T-helper 9 cell (primary cell): ENCODE measurements around the gene C4orf50.

Experiments used
- DNase-seq: peaks from one replicate; pipeline ENCODE4 v3.0.0-alpha.2; 2020

C4orf50 gene

GRCh38 chr4:5940470-5941203, 77.6 kb downstream of the C4orf50 start:
- no peak for DNase-seq

- DNase-seq, result no peak
Measured at GRCh38 chr4:5933996-5934831, 84.0 kb downstream of the C4orf50 start.

- no peak for DNase-seq
Measured at GRCh38 chr4:5933116-5933515, 85.1 kb downstream of the C4orf50 start.

- DNase-seq, result no peak
Measured at GRCh38 chr4:5932035-5932568, 86.1 kb downstream of the C4orf50 start.

GRCh38 chr4:5931526-5931925, 86.7 kb downstream of the C4orf50 start:
- no peak for DNase-seq

- no peak for DNase-seq
Measured at GRCh38 chr4:5930876-5931275, 87.4 kb downstream of the C4orf50 start.

GRCh38 chr4:5930456-5930855, 87.8 kb downstream of the C4orf50 start:
- DNase-seq, result no peak

GRCh38 chr4:5928844-5929420, 89.3 kb downstream of the C4orf50 start:
- no peak for DNase-seq

GRCh38 chr4:5928274-5928673, 90.0 kb downstream of the C4orf50 start:
- no peak for DNase-seq

GRCh38 chr4:5927747-5928146, 90.5 kb downstream of the C4orf50 start:
- DNase-seq, result no peak

- DNase-seq, result no peak
Measured at GRCh38 chr4:5927116-5927515, 91.1 kb downstream of the C4orf50 start.

- DNase-seq, result no peak
Measured at GRCh38 chr4:5926598-5926997, 91.6 kb downstream of the C4orf50 start.

- no peak for DNase-seq
Measured at GRCh38 chr4:5925419-5926200, 92.6 kb downstream of the C4orf50 start.

- DNase-seq, result no peak
Measured at GRCh38 chr4:5924461-5925125, 93.6 kb downstream of the C4orf50 start.

- DNase-seq, result no peak
Measured at GRCh38 chr4:5923376-5923775, 94.9 kb downstream of the C4orf50 start.

- DNase-seq, result no peak
Measured at GRCh38 chr4:5922556-5922955, 95.7 kb downstream of the C4orf50 start.

GRCh38 chr4:5921981-5922380, 96.2 kb downstream of the C4orf50 start:
- no peak for DNase-seq

- no peak for DNase-seq
Measured at GRCh38 chr4:5921101-5921980, 96.9 kb downstream of the C4orf50 start.

GRCh38 chr4:5919571-5919970, 98.7 kb downstream of the C4orf50 start:
- DNase-seq, result no peak

- no peak for DNase-seq
Measured at GRCh38 chr4:5919044-5919443, 99.2 kb downstream of the C4orf50 start.
